ENCODE results near the gene ADAMTS18. TPM values are rescaled to one million over a fixed set of nuclear protein-coding genes. Genes with fewer than 3 reads are reported as not detected.

Gene ADAMTS18
- total RNA-seq, 4 donors from 2014 or later = not detected

DNA sequence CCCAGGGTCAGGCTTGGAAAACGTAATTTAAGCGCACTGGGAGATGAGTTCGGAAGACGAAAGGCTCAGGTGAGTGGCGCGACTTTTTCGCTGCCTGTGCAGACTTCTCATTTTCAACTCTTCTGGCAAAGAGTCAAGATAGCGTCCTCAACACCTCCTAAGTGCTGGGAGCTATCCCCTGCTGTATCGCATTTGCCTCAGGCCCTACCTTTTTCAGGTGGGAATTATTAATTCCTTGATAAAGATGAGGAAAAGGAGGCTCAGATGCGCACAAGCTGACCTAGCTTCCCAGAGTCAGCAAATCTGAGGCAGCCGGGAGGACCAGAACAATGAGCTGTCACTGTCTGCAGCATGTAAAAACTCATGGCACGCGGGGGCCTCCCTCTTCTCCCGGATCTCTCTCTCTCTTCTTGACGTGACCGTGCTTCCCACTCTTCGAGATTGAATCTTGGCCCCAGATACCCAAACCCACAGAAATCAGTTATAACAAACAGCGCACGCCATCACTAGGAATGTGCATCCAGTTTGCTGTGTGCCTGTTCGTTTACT is 512 bp upstream of the ADAMTS18 start:
- TF ChIP-seq, protein P1, sequence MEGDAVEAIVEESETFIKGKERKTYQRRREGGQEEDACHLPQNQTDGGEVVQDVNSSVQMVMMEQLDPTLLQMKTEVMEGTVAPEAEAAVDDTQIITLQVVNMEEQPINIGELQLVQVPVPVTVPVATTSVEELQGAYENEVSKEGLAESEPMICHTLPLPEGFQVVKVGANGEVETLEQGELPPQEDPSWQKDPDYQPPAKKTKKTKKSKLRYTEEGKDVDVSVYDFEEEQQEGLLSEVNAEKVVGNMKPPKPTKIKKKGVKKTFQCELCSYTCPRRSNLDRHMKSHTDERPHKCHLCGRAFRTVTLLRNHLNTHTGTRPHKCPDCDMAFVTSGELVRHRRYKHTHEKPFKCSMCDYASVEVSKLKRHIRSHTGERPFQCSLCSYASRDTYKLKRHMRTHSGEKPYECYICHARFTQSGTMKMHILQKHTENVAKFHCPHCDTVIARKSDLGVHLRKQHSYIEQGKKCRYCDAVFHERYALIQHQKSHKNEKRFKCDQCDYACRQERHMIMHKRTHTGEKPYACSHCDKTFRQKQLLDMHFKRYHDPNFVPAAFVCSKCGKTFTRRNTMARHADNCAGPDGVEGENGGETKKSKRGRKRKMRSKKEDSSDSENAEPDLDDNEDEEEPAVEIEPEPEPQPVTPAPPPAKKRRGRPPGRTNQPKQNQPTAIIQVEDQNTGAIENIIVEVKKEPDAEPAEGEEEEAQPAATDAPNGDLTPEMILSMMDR (IDR thresholded peaks at IDR 0.05) = no peak
- no peak for TF ChIP-seq POLR2A (IDR thresholded peaks at IDR 0.05)
- intact Hi-C loops (cut with DNase I) = no loop called here
- Histone ChIP-seq H3K4me3 (peak overlapping the region in 1 of 4 donors; percentile 50), H3K9me3 (no peaks in the 10 kb centered on the region), H3K27ac (no peak overlapping the region), H3K4me1 (peaks cover 0 to 12% (median 0%) of the 10 kb centered on the region in 3 donors), H3K27me3 (peaks cover 0 to 64% (median 5%) of the 10 kb centered on the region in 4 donors), H3K36me3 (no peaks in the 10 kb centered on the region)
- DNase-seq = no peak
- WGBS, 2 donors = 13 to 22% methylated on average over 17 to 20 of the region's 20 CpGs

DNA sequence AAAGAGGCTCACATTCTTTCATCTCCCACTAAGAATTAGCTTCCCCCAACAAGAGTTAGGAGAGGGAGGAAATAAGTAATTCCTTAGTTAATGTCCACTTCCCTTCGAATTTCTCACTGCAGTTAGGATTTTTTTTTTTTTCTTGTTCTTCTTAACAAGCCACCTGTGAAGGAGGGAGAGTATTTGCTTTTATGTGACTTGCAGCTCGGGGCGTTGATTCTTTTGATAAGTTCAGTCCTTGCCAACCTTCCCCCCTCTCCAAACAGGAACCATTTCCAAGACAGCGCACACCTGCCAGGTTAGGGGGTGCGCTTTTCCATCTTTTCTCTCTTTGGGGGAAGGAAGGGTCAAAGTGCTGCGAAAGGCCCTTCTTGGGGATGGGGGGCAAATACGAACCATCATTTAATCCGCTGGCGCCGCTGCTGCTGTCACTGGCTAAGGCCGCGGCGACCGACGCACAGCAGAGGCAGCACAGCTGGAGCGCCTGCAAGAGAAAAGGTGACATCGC is 758 bp downstream of the ADAMTS18 start:
- no peaks in the 10 kb centered on the region for H3K36me3 ChIP-seq
- H3K4me3 ChIP-seq = peak overlapping the region in 2 of 4 donors; percentile 23 to 50
- intact Hi-C loops (cut with DNase I) = no loop called here
- peaks cover 0 to 69% (median 5%) of the 10 kb centered on the region in 4 donors for H3K27me3 ChIP-seq
- H3K27ac ChIP-seq = no peak overlapping the region
- no peak for TF ChIP-seq POLR2A (IDR thresholded peaks at IDR 0.05)
- TF ChIP-seq, protein P1 (IDR thresholded peaks at IDR 0.05) = no peak
- peaks cover 0 to 12% (median 0%) of the 10 kb centered on the region in 3 donors for H3K4me1 ChIP-seq
- H3K9me3 ChIP-seq = no peaks in the 10 kb centered on the region
- no peak for DNase-seq
- WGBS, 2 donors = 1 to 3% methylated on average over 3 to 9 of the region's 17 CpGs

DNA sequence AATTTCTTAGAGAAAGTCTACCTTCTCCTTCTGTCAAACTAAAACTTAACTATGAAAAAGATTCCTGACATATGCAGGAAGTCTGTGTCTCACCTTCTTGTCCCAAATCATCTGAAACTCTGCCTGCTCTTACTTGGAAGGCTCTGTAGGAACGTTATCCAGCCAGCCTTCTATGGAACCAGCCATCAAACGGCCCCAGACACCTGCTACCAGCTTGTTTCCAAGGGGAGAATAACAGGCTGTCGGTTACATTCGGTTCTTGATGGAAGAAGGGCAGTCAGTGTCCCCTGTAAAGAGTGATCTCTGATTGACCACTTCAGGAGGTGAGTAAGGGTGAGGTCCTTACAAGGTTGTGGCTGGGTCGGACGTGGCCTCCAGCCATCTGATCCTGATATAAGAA is 1.7 kb downstream of the ADAMTS18 start:
- H3K27ac ChIP-seq = no peak overlapping the region
- H3K4me1 ChIP-seq = peaks cover 0 to 12% (median 0%) of the 10 kb centered on the region in 3 donors
- H3K36me3 ChIP-seq = no peaks in the 10 kb centered on the region
- no peak overlapping the region for H3K4me3 ChIP-seq
- WGBS, 2 donors = 32 to 54% methylated on average over 5 to 6 of the region's 6 CpGs
- no peaks in the 10 kb centered on the region for H3K9me3 ChIP-seq
- TF ChIP-seq POLR2A (IDR thresholded peaks at IDR 0.05) = no peak
- TF ChIP-seq, protein P1 (IDR thresholded peaks at IDR 0.05) = no peak
- peaks cover 0 to 75% (median 5%) of the 10 kb centered on the region in 4 donors for H3K27me3 ChIP-seq
- intact Hi-C loops (cut with DNase I) = no loop called here
- no peak for DNase-seq

DNA sequence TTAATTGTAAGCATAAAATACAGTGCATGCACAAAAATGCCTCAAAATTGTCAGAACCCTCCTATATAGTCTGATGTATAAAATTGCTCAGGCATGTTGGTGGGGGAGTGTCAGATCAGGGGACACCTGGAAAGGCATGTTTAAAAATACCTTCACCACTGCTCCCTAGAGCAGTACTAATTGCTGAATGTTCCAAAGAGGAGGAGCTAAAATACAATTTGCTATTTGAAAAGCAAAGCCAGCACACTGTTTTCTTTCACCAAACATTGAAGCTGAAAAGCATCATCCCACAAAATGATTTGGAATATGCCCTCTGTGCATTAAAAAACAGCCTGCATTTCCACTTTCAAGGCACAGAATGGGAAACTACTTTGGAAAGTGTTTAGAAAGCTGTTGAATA is 2.6 kb downstream of the ADAMTS18 start:
- H3K4me1 ChIP-seq = peaks cover 0 to 12% (median 0%) of the 10 kb centered on the region in 3 donors
- H3K27me3 ChIP-seq = peaks cover 0 to 73% (median 5%) of the 10 kb centered on the region in 4 donors
- no peak overlapping the region for H3K27ac ChIP-seq
- intact Hi-C loops (cut with DNase I) = no loop called here
- no peak overlapping the region for H3K4me3 ChIP-seq
- no peak for DNase-seq
- TF ChIP-seq POLR2A (IDR thresholded peaks at IDR 0.05) = no peak
- TF ChIP-seq, protein P1 (IDR thresholded peaks at IDR 0.05) = no peak
- no peaks in the 10 kb centered on the region for H3K36me3 ChIP-seq
- no peaks in the 10 kb centered on the region for H3K9me3 ChIP-seq

DNA sequence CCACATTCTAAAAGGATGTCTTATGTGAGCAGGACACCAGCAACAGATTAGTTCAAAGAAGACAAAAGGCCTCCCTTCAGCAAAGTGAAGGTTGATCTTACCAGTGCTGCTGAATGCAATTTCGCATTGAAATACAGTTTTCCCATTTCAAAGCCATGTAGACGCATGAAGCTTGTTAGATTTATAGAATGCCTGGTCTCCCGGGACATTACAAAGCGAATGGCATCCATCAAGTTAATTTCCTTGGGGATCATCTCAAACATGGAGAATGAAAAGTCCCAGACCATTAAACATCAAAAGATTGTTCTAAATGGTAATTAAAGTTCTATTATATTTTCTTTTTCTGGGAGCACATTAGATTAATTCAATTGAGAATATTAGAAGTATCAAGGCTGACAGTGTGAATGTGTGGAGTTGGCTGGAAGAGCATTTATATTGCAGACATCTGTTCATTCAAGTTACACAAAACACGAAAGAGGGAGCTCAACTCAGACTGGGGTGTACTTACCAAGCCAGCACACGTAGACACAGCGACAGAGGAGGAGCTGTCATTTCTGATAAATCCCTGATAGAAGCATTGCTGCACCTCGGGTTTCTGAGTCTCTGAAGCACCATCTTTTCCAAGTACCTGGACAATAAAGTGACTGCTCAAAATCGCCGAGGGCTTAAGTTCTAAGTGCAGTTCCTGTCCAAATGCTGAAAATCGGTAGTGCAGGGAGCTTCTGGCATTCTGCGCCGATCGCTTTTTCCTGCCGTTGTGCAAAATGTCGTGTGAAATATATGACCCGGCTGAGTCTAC is 3.8 kb downstream of the ADAMTS18 start:
- no peak for TF ChIP-seq POLR2A (IDR thresholded peaks at IDR 0.05)
- TF ChIP-seq, protein P1 (IDR thresholded peaks at IDR 0.05) = no peak
- Histone ChIP-seq H3K4me1 (peaks cover 0 to 12% (median 0%) of the 10 kb centered on the region in 3 donors), H3K27me3 (peaks cover 0 to 60% (median 5%) of the 10 kb centered on the region in 4 donors), H3K9me3 (no peaks in the 10 kb centered on the region), H3K36me3 (no peaks in the 10 kb centered on the region), H3K27ac (no peak overlapping the region), H3K4me3 (no peak overlapping the region)
- intact Hi-C loops (cut with DNase I) = no loop called here
- no peak for DNase-seq
- 55 to 74% methylated on average over 16 to 17 of the region's 17 CpGs for WGBS, 2 donors

Data from esophagus squamous epithelium (tissue), 5 donors.